Kidney (tissue), 14 donors: Measurements from ENCODE around the gene ESPNL. TPM values are rescaled to one million over a fixed set of nuclear protein-coding genes. Genes with fewer than 3 reads are reported as not detected.

Experiments
- DNase-seq, 5 donors: peaks; one replicate each; pipeline ENCODE4 v3.0.0-alpha.2; 2013 to 2020
- FAIRE-seq: peaks from 2 replicates; lab custom pipeline; 2012; peaks lifted over from hg19 to GRCh38; lab: Jason Lieb, UNC
- H3K27ac ChIP-seq, 2 donors: one replicate each; pipeline ENCODE4 v1.7.0; 2013; ENCODE audit warnings: low read depth in 2 of 2, low read length in 2 of 2, inconsistent platforms in 1 of 2
- H3K27me3 ChIP-seq: one replicate; pipeline ENCODE4 v1.7.1; 2013; ENCODE audit warnings: low read length, inconsistent platforms; ENCODE audit not compliant: control insufficient read depth, insufficient read depth
- H3K36me3 ChIP-seq, 3 donors: one replicate each; pipeline versions ENCODE4 v1.7.0 to v1.7.1; 2013; ENCODE audit warnings: low read length in 3 of 3, control low read depth in 1 of 3, inconsistent platforms in 1 of 3; ENCODE audit not compliant: insufficient read depth in 3 of 3, control insufficient read depth in 2 of 3
- H3K4me1 ChIP-seq, 3 donors: one replicate each; pipeline versions ENCODE4 v1.7.0 to v1.7.1; 2013; ENCODE audit warnings: low read length in 3 of 3, inconsistent platforms in 1 of 3, low read depth in 1 of 3; ENCODE audit not compliant: control insufficient read depth in 2 of 3, insufficient read depth in 2 of 3
- H3K4me3 ChIP-seq, 3 donors: one replicate each; pipeline versions ENCODE4 v1.7.0 to v1.8.1; 2013; ENCODE audit warnings: low read length in 3 of 3, control low read depth in 1 of 3, inconsistent platforms in 1 of 3
- H3K9ac ChIP-seq, 3 donors: one replicate each; pipeline versions ENCODE4 v1.7.0 to v1.7.1; 2013; ENCODE audit warnings: low read length in 3 of 3, control low read depth in 1 of 3, inconsistent platforms in 1 of 3
- H3K9me3 ChIP-seq, 3 donors: one replicate each; pipeline versions ENCODE4 v1.7.0 to v1.7.1; 2013; ENCODE audit warnings: low read length in 3 of 3, control low read depth in 1 of 3, inconsistent platforms in 1 of 3; ENCODE audit not compliant: control insufficient read depth in 2 of 3, insufficient read depth in 1 of 3
- CTCF ChIP-seq: IDR thresholded peaks from 3 replicates; pipeline ENCODE4 v1.5.1; 2012; ENCODE audit warnings: mild to moderate bottlenecking, moderate library complexity, borderline replicate concordance; ENCODE audit not compliant: insufficient read depth; ENCODE audit errors: extremely low read depth
- intact Hi-C: fragments of 100-400 bp; cut with DNase I; formaldehyde crosslinking; loops from one replicate; pipeline ENCODE4 v1.11.1; 2022
- polyA plus RNA-seq: library from polyadenylated mRNA; stranded (reverse); fragments of 350-450 nt; fragmentation: Illumina TruSeq; extraction: RNeasy Lipid Tissue Mini Kit (QIAGEN cat#74804); gene quantifications from one replicate; pipeline ENCODE4 v1.2.3, GENCODE V29; 2014; ENCODE audit warnings: low read depth, low replicate concordance; ENCODE audit not compliant: insufficient read depth
- total RNA-seq: library from RNA; stranded (reverse); fragmentation: NEBNext Ultra II Directional; extraction: Animal tissue kit (Norgen Biotek cat#: 25700); gene quantifications from one replicate; pipeline ENCODE4 v1.2.1, GENCODE V29; 2021
- donor health status: control.
- donor health status: control.
- donor health status: control.
- donor health status: control.
- donor health status: control.
- donor health status: DM: yes; HTN: yes; CAD: no.
- donor health status: Normal renal cell carcinoma (clear cell type).

The ESPNL gene
- total and polyA plus RNA-seq, 2 donors from 2014 or later: 0.28 to 2.7 TPM

- DNase-seq (peak in 1 of 5 donors; percentile 63), FAIRE-seq (no peak)
- H3K9me3 ChIP-seq: no peaks in the 10 kb centered on the region
- TF ChIP-seq CTCF: no peak
- intact Hi-C loops: no loop called here
- no peak overlapping the region for H3K9ac ChIP-seq
- H3K36me3 ChIP-seq: no peaks in the 10 kb centered on the region
- H3K27me3 ChIP-seq: no peaks in the 10 kb centered on the region
- H3K27ac ChIP-seq: no peak overlapping the region
- H3K4me1 ChIP-seq: no peaks in the 10 kb centered on the region
- H3K4me3 ChIP-seq: no peak overlapping the region
Observed at GRCh38 chr2:238154570-238154969, 54.4 kb downstream of the ESPNL start.

DNA sequence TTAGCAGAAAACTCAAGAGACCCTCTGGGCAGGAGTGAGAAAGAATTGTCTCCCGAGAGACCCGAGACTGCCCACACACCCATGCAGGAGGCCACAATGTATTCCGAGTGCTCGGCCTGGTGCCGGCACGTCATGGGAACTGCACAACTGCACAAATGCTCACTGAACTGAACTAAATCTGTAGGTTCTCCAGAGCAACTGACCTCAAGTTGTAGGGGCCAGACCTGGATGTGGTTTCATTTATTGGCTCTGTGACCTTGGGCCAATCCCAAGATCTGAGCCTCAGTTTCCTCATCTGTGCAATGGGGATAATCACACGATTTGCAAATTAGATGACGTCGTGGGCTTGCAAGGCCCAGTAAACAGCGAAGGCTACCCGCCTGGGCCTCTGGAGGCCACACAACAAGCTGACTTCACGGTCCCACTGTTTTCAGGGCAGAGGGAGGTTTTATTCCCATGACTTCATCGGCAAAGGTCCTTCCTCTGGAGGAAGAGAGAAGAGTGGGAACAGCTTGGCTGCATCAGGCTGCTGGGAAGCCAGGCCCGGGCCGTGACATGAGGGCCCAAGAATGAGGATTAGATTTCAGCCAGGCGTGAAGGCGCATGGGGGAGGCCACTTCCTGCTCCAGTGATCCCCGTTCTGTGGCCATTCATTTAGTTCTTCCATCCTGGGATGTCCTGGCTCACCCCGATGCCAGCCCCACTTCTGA is 55.1 kb downstream of the ESPNL start:
- no peaks in the 10 kb centered on the region for H3K9me3 ChIP-seq
- FAIRE-seq (no peak), DNase-seq (peak; percentile 94 to 97 (median 95))
- H3K27ac ChIP-seq: no peak overlapping the region
- TF ChIP-seq CTCF: no peak
- intact Hi-C loops: no loop called here
- H3K36me3 ChIP-seq: no peaks in the 10 kb centered on the region
- H3K4me3 ChIP-seq: no peak overlapping the region
- no peak overlapping the region for H3K9ac ChIP-seq
- no peaks in the 10 kb centered on the region for H3K4me1 ChIP-seq
- H3K27me3 ChIP-seq: no peaks in the 10 kb centered on the region

GRCh38 chr2:238155761-238156694 is 55.9 kb downstream of the ESPNL start:
- Histone ChIP-seq H3K27me3 (no peaks in the 10 kb centered on the region), H3K9ac (no peak overlapping the region), H3K9me3 (no peaks in the 10 kb centered on the region), H3K27ac (no peak overlapping the region), H3K4me3 (no peak overlapping the region), H3K36me3 (no peaks in the 10 kb centered on the region), H3K4me1 (no peaks in the 10 kb centered on the region)
- FAIRE-seq (no peak), DNase-seq (peak in 2 of 5 donors; percentile 42 to 54)
- intact Hi-C loops: no loop called here
- no peak for TF ChIP-seq CTCF
